SU-DHL-6 (cell line): Measurements from ENCODE around the gene PCCB.

Source experiments
- CTCF ChIP-seq: fragments of 200-600 bp; sonication (generic); IDR thresholded peaks from one replicate; pipeline ENCODE4 v1.5.1; 2017; ENCODE audit warnings: antibody characterized with exemption, mild to moderate bottlenecking, low read length, moderate library complexity; ENCODE audit not compliant: insufficient read depth, poor library complexity, severe bottlenecking
- EZH2phosphoT487 ChIP-seq: fragments of 200-600 bp; sonication (generic), shearing (Covaris generic); conservative IDR thresholded peaks from 2 replicates; pipeline ENCODE4 v1.6.1; 2018; ENCODE audit warnings: mild to moderate bottlenecking, antibody characterized with exemption, low read length, moderate library complexity, mixed read lengths

- no peak for TF ChIP-seq CTCF
- TF ChIP-seq EZH2phosphoT487, result no peak
These were observed 29.0 kb downstream of the PCCB start for GRCh38 chr3:136279092-136279491.
